AG04450 (cell line): ENCODE results near the gene PFKFB2. TPM values are rescaled to one million over a fixed set of nuclear protein-coding genes. Genes with fewer than 3 reads are reported as not detected.

Source experiments
- CTCF ChIA-PET: fragments of 300-600, 350-600 bp; formaldehyde crosslinking; extraction: SDS; loops from one replicate; lab custom pipeline; 2022; ENCODE audit warnings: antibody characterized with exemption, inconsistent platforms; lab: Charles Lee
- POLR2A ChIA-PET: fragments of 350-600 bp; formaldehyde crosslinking; extraction: SDS; loops from one replicate; lab custom pipeline; 2021; ENCODE audit warnings: antibody characterized with exemption, inconsistent platforms; lab: Yijun Ruan, JAX
- DNase-seq: peaks from one replicate; pipeline ENCODE4 v3.0.0-alpha.2; 2011; ENCODE audit warnings: low read depth, low spot score
- H3K27ac ChIP-seq: one replicate; pipeline ENCODE4 v1.5.1; 2012; ENCODE audit warnings: low read depth, low read length, control low read depth
- H3K27me3 ChIP-seq: one replicate; pipeline ENCODE4 v1.6.0; 2012; ENCODE audit warnings: low read length; ENCODE audit not compliant: control insufficient read depth, insufficient read depth
- H3K4me3 ChIP-seq: 2 replicates; pipeline ENCODE4 v1.5.1; 2011; ENCODE audit warnings: mild to moderate bottlenecking, low read depth, low read length, control low read depth
- H3K9me3 ChIP-seq: 2 replicates; pipeline ENCODE4 v1.5.1; 2012; ENCODE audit warnings: low read length; ENCODE audit not compliant: control insufficient read depth, insufficient read depth
- polyA plus RNA-seq: library from polyadenylated mRNA; depleted of rRNA; stranded (reverse); fragments of >200 nt; gene quantifications from 2 replicates; pipeline ENCODE4 v1.2.3, GENCODE V29; 2011
- TF ChIP-seq, protein P1 (sequence below): IDR thresholded peaks from 2 replicates; pipeline ENCODE4 v1.5.1; 2011; ENCODE audit warnings: low read depth, low read length, control low read depth, inconsistent platforms

Gene PFKFB2
- polyA plus RNA-seq, 1 experiment: 1.7 TPM

DNA sequence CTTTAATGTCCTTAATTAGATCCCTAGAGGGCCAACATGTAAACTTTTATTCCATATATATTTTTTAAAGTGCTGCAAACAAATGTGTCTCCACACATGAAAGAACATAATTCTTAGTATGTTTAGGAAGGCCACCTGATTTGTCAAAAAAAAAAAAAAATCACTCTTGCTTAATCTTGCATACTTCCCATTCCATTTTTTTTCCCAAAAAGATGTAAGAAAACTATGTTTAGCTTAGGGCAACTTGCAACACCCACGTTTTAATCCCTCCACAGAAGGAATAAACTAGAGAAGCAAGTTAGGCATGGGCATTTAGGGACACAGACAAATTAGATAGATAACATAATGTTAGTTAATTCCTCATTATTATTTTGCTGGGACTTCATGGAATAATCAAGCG is 7.6 kb upstream of the PFKFB2 start:
- ChIA-PET POLR2A (interaction anchor here (0.5 kb wide), 1 partner anchor 34 kb away, joined by 3 read pairs; no protein-coding TSS in a partner anchor), CTCF (interaction anchor here (0.8 to 0.9 kb wide), 2 partner anchors 33 to 40 kb away, joined by 3 read pairs; no protein-coding TSS in a partner anchor)
- TF ChIP-seq, protein P1, sequence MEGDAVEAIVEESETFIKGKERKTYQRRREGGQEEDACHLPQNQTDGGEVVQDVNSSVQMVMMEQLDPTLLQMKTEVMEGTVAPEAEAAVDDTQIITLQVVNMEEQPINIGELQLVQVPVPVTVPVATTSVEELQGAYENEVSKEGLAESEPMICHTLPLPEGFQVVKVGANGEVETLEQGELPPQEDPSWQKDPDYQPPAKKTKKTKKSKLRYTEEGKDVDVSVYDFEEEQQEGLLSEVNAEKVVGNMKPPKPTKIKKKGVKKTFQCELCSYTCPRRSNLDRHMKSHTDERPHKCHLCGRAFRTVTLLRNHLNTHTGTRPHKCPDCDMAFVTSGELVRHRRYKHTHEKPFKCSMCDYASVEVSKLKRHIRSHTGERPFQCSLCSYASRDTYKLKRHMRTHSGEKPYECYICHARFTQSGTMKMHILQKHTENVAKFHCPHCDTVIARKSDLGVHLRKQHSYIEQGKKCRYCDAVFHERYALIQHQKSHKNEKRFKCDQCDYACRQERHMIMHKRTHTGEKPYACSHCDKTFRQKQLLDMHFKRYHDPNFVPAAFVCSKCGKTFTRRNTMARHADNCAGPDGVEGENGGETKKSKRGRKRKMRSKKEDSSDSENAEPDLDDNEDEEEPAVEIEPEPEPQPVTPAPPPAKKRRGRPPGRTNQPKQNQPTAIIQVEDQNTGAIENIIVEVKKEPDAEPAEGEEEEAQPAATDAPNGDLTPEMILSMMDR: no peak
- Histone ChIP-seq H3K27me3 (no peaks in the 10 kb centered on the region), H3K27ac (no peak overlapping the region), H3K4me3 (no peak overlapping the region), H3K9me3 (no peaks in the 10 kb centered on the region; the same call in 1 of the 2 replicates)
- DNase-seq: no peak

DNA sequence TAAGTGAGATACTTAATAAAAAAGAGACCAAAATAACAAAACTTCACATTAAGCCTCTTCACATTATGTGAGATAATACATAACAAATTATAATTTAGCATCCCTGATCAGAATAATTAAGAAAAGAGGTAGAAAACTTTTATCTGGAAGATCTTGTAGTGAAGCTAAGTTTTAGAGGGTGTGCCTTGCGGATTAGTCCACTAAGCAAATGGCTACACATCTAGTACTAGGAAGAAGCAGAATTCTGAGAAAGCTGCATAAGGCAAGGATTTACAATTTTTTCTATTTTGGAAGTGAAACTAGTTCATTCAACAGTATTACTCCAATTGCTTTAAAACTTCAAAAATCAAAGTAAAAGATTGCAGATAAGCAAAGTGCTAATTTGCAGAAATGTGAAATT is 5.6 kb upstream of the PFKFB2 start:
- CTCF ChIA-PET: interaction anchor here (1.0 to 1.8 kb wide), 5 partner anchors 21 to 357 kb away, joined by 3 to 5 read pairs (median 3); no protein-coding TSS in a partner anchor
- Histone ChIP-seq H3K4me3 (no peak overlapping the region), H3K27ac (no peak overlapping the region), H3K9me3 (peaks cover 3% of the 10 kb centered on the region; the same call in 1 of the 2 replicates), H3K27me3 (no peaks in the 10 kb centered on the region)
- POLR2A ChIA-PET: no interaction called here
- TF ChIP-seq, protein P1: no peak
- DNase-seq: no peak

DNA sequence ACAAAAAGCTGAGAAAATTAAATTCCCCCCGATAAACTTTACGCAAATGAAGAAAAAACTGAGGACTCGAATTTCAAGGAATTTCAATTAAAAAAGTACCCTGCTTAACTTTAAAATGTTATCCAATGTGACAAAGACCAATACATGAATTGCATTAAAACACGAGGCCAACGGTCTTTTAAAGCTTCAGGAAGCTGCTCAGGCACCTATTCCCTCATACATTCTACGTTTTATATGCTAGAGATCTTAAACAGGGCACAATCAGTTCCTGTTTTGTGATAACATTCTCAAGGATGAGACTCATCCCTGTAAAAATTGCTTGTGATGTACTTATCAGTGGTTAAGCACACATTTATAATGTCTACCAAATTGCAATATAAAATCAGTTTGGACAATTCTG is 5.0 kb upstream of the PFKFB2 start:
- H3K4me3 ChIP-seq: no peak overlapping the region
- DNase-seq: no peak
- ChIA-PET CTCF (interaction anchor here (1.0 to 1.8 kb wide), 5 partner anchors 22 to 357 kb away, joined by 3 to 5 read pairs (median 3); no protein-coding TSS in a partner anchor), POLR2A (no interaction called here)
- H3K27me3 ChIP-seq: peaks cover 1% of the 10 kb centered on the region
- H3K9me3 ChIP-seq: peaks cover 5% of the 10 kb centered on the region; the same call in 1 of the 2 replicates
- TF ChIP-seq, protein P1: no peak
- no peak overlapping the region for H3K27ac ChIP-seq

DNA sequence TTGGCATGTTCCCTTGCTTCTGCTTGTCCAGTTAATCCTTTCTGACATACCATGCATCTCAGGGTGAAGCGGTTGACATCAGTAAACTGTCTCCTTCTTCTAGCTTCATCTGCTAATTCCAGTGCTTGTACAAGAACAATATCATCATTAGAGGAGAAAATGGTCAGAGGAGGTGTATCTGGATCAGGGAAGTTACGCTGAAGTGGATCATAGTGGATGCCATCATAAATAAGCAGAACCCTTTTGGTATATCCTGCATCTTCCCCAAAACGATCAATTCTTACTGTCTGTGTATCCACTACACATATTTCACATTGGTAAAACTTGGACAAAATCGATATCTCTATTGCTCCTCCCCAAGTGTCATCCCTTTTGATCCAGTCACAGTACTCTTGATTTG is 4.0 kb upstream of the PFKFB2 start:
- TF ChIP-seq, protein P1: no peak
- DNase-seq: no peak
- Histone ChIP-seq H3K9me3 (peaks cover 8% of the 10 kb centered on the region; the same call in 1 of the 2 replicates), H3K27me3 (peaks cover 7% of the 10 kb centered on the region), H3K27ac (no peak overlapping the region), H3K4me3 (no peak overlapping the region)
- POLR2A ChIA-PET: no interaction called here
- CTCF ChIA-PET: interaction anchor here (0.6 to 2.0 kb wide), 10 partner anchors 9 to 1383 kb away, joined by 3 to 20 read pairs (median 4); partner anchors contain the start of gene C1orf116

DNA sequence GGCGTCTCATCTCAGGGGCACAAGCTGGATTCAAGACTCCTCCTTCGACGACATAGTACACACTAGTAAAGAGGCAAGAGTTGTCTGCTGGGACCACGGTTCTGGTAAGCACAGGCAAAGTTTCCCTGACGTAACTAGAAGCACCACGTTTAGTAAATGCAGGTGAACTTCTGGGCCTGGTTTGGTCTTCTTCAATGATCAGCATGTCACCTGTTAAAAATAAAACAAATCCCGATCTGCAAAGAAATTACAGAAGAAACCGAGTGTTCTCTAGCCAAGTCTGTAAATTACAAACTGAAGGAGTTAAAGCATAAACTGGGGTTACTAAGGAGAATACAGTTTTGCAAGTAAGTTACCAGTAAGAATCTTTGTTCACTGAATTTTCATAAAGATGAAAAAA is 3.6 kb upstream of the PFKFB2 start:
- ChIA-PET CTCF (interaction anchor here (0.8 to 2.0 kb wide), 28 partner anchors 9 to 649 kb away, joined by 3 to 20 read pairs (median 6); partner anchors contain the start of genes C1orf116 and CD55), POLR2A (no interaction called here)
- H3K27me3 ChIP-seq: peaks cover 7% of the 10 kb centered on the region
- no peak overlapping the region for H3K27ac ChIP-seq
- H3K4me3 ChIP-seq: peak overlapping the region; percentile 75
- peaks cover 8% of the 10 kb centered on the region; the same call in 1 of the 2 replicates for H3K9me3 ChIP-seq
- no peak for DNase-seq
- TF ChIP-seq, protein P1: no peak
